Choroid plexus epithelial cell (primary cell): ENCODE measurements around the gene FFAR1.

Source experiments
- DNase-seq: peaks from one replicate; pipeline ENCODE4 v3.0.0-alpha.2; 2010; ENCODE audit warnings: low read depth
- H3K4me3 ChIP-seq: 2 replicates; pipeline ENCODE4 v1.5.1; 2011; ENCODE audit warnings: low read depth, mild to moderate bottlenecking, control low read depth, low read length, moderate library complexity
- CTCF ChIP-seq: conservative IDR thresholded peaks from 2 replicates; pipeline ENCODE4 v1.5.1; 2011; ENCODE audit warnings: low read depth, mild to moderate bottlenecking, control low read depth, inconsistent platforms, low read length, moderate library complexity

FFAR1 gene

GRCh38 chr19:35379992-35380391, 32.3 kb downstream of the FFAR1 start:
- no peak overlapping the region for H3K4me3 ChIP-seq
- TF ChIP-seq CTCF, result no peak
- DNase-seq, result no peak

GRCh38 chr19:35380450-35381124, 32.9 kb downstream of the FFAR1 start:
- no peak for TF ChIP-seq CTCF
- no peak for DNase-seq
- no peak overlapping the region for H3K4me3 ChIP-seq

GRCh38 chr19:35381318-35381717, 33.6 kb downstream of the FFAR1 start:
- DNase-seq, result no peak
- no peak for TF ChIP-seq CTCF
- H3K4me3 ChIP-seq, result no peak overlapping the region

GRCh38 chr19:35381926-35382325, 34.2 kb downstream of the FFAR1 start:
- no peak overlapping the region for H3K4me3 ChIP-seq
- DNase-seq, result no peak
- no peak for TF ChIP-seq CTCF

- H3K4me3 ChIP-seq, result no peak overlapping the region
- TF ChIP-seq CTCF, result no peak
- no peak for DNase-seq
Measured at GRCh38 chr19:35383536-35383935, 35.8 kb downstream of the FFAR1 start.

GRCh38 chr19:35388277-35389054, 40.8 kb downstream of the FFAR1 start:
- H3K4me3 ChIP-seq, result no peak overlapping the region
- peak; percentile 7 for DNase-seq
- TF ChIP-seq CTCF, result no peak
